ENCODE data around the gene ASXL2.
"Not testable (repeated sequence)": the region's sequence is repeated elsewhere in the genome, so short reads cannot be mapped to it uniquely, and the experiment has no call there.

Gene ASXL2

GRCh38 chr2:25878361-25879132 lies at the start of gene ASXL2:
Gene ASXL2 (minus strand): TSS chr2:25878487. CDS start chr2:25878222, 265 bp downstream.
- peak; percentile 94 to 96 (median 95) for DNase-seq (ENCODE audit: low read depth in 3 of 3)

- no peak for DNase-seq (ENCODE audit: low read depth in 3 of 3)
Observed at GRCh38 chr2:25926984-25927756, 48.9 kb upstream of the ASXL2 start.

- DNase-seq (ENCODE audit: low read depth in 3 of 3): no peak
Observed at GRCh38 chr2:25922501-25922900, 44.2 kb upstream of the ASXL2 start.

GRCh38 chr2:25920786-25921415 lies 42.6 kb upstream of the ASXL2 start:
- DNase-seq (ENCODE audit: low read depth in 3 of 3): no peak

GRCh38 chr2:25920336-25920735 lies 42.0 kb upstream of the ASXL2 start:
- DNase-seq (ENCODE audit: low read depth in 3 of 3): no peak

- DNase-seq (ENCODE audit: low read depth in 3 of 3): no peak
Observed at GRCh38 chr2:25917832-25918231, 39.5 kb upstream of the ASXL2 start.

GRCh38 chr2:25917411-25917810 lies 39.1 kb upstream of the ASXL2 start:
- not testable (repeated sequence) for DNase-seq (ENCODE audit: low read depth in 3 of 3)

- peak in 1 of 3 donors; percentile 6 for DNase-seq (ENCODE audit: low read depth in 3 of 3)
Observed at GRCh38 chr2:25915944-25916772, 37.9 kb upstream of the ASXL2 start.

- not testable (repeated sequence) for DNase-seq (ENCODE audit: low read depth in 3 of 3)
Observed at GRCh38 chr2:25915411-25915810, 37.1 kb upstream of the ASXL2 start.

- DNase-seq (ENCODE audit: low read depth in 3 of 3): not testable (repeated sequence)
Observed at GRCh38 chr2:25913696-25913973, 35.3 kb upstream of the ASXL2 start.

- DNase-seq (ENCODE audit: low read depth in 3 of 3): no peak
Observed at GRCh38 chr2:25912851-25913695, 34.8 kb upstream of the ASXL2 start.

GRCh38 chr2:25909574-25909973 lies 31.3 kb upstream of the ASXL2 start:
- DNase-seq (ENCODE audit: low read depth in 3 of 3): not testable (repeated sequence)

GRCh38 chr2:25905126-25905525 lies 26.8 kb upstream of the ASXL2 start:
- DNase-seq (ENCODE audit: low read depth in 3 of 3): no peak

- DNase-seq (ENCODE audit: low read depth in 3 of 3): no peak
Observed at GRCh38 chr2:25903216-25903776, 25.0 kb upstream of the ASXL2 start.

GRCh38 chr2:25899404-25899970 lies 21.2 kb upstream of the ASXL2 start:
- DNase-seq (ENCODE audit: low read depth in 3 of 3): no peak

- DNase-seq (ENCODE audit: low read depth in 3 of 3): no peak
Observed at GRCh38 chr2:25897506-25897905, 19.2 kb upstream of the ASXL2 start.

- DNase-seq (ENCODE audit: low read depth in 3 of 3): not testable (repeated sequence)
Observed at GRCh38 chr2:25896308-25896707, 18.0 kb upstream of the ASXL2 start.

GRCh38 chr2:25895610-25896009 lies 17.3 kb upstream of the ASXL2 start:
- DNase-seq (ENCODE audit: low read depth in 3 of 3): no peak

GRCh38 chr2:25895018-25895417 lies 16.7 kb upstream of the ASXL2 start:
- DNase-seq (ENCODE audit: low read depth in 3 of 3): no peak

GRCh38 chr2:25894135-25894830 lies 16.0 kb upstream of the ASXL2 start:
- DNase-seq (ENCODE audit: low read depth in 3 of 3): no peak
